ENCODE results near the gene C10orf90. TPM values are rescaled to one million over a fixed set of nuclear protein-coding genes. Genes with fewer than 3 reads are reported as not detected.

Gene C10orf90
- total and polyA plus RNA-seq, 4 donors, result not detected

- peaks cover 0 to 54% (median 6%) of the 10 kb centered on the region in 5 donors for H3K4me1 ChIP-seq (ENCODE audit: control insufficient read depth in 5 of 5, insufficient read depth in 5 of 5, low read length in 5 of 5)
- no peak overlapping the region for H3K4me3 ChIP-seq
- no peaks in the 10 kb centered on the region for H3K36me3 ChIP-seq (ENCODE audit: control insufficient read depth in 4 of 4, insufficient read depth in 4 of 4, low read length in 4 of 4)
- 31 to 37% methylated on average over 9 of the region's 9 CpGs for WGBS, 2 donors
- H3K9me3 ChIP-seq (ENCODE audit: control insufficient read depth in 4 of 4, insufficient read depth in 3 of 4, low read length in 3 of 4), result no peaks in the 10 kb centered on the region
- no peak overlapping the region for H3K9ac ChIP-seq (ENCODE audit: insufficient read depth in 1 of 2, low read length in 2 of 2)
- H3K27me3 ChIP-seq (ENCODE audit: control insufficient read depth in 3 of 3, insufficient read depth in 3 of 3, low read length in 2 of 3), result peaks cover 0 to 8% (median 0%) of the 10 kb centered on the region in 3 donors
- peak; percentile 80 to 96 (median 91) for DNase-seq
- no peak overlapping the region for H3K27ac ChIP-seq (ENCODE audit: low read depth in 1 of 2, low read length in 1 of 2)
- no peak for ATAC-seq (ENCODE audit: insufficient read depth, low FRiP score)
- no peak for TF ChIP-seq CTCF (IDR thresholded peaks at IDR 0.05; ENCODE audit: control extremely low read depth, extremely low read depth)
Observed at GRCh38 chr10:126391192-126391885, 279.2 kb downstream of the C10orf90 start.

GRCh38 chr10:126390324-126390723 lies 280.2 kb downstream of the C10orf90 start:
- TF ChIP-seq CTCF (IDR thresholded peaks at IDR 0.05; ENCODE audit: control extremely low read depth, extremely low read depth), result no peak
- H3K27me3 ChIP-seq (ENCODE audit: control insufficient read depth in 3 of 3, insufficient read depth in 3 of 3, low read length in 2 of 3), result peaks cover 0 to 8% (median 0%) of the 10 kb centered on the region in 3 donors
- H3K9me3 ChIP-seq (ENCODE audit: control insufficient read depth in 4 of 4, insufficient read depth in 3 of 4, low read length in 3 of 4), result peaks cover 0 to 2% (median 0%) of the 10 kb centered on the region in 4 donors
- ATAC-seq (ENCODE audit: insufficient read depth, low FRiP score) (no peak), DNase-seq (no peak)
- WGBS, 2 donors, result 87 to 91% methylated on average over 4 of the region's 4 CpGs
- H3K4me1 ChIP-seq (ENCODE audit: control insufficient read depth in 5 of 5, insufficient read depth in 5 of 5, low read length in 5 of 5), result peaks cover 0 to 60% (median 6%) of the 10 kb centered on the region in 5 donors
- no peak overlapping the region for H3K4me3 ChIP-seq
- H3K27ac ChIP-seq (ENCODE audit: low read depth in 1 of 2, low read length in 1 of 2), result no peak overlapping the region
- no peaks in the 10 kb centered on the region for H3K36me3 ChIP-seq (ENCODE audit: control insufficient read depth in 4 of 4, insufficient read depth in 4 of 4, low read length in 4 of 4)
- no peak overlapping the region for H3K9ac ChIP-seq (ENCODE audit: insufficient read depth in 1 of 2, low read length in 2 of 2)

GRCh38 chr10:126387931-126388911 lies 282.3 kb downstream of the C10orf90 start, which contains the start of gene ADAM12:
Gene ADAM12, minus strand, starts transcription at chr10:126388477. Its CDS starts 332 bp downstream, at chr10:126388145.
- Histone ChIP-seq H3K4me1 (ENCODE audit: control insufficient read depth in 5 of 5, insufficient read depth in 5 of 5, low read length in 5 of 5) (peaks cover 0 to 57% (median 5%) of the 10 kb centered on the region in 5 donors), H3K9ac (ENCODE audit: insufficient read depth in 1 of 2, low read length in 2 of 2) (peak within 1 kb of the TSS in 1 of 2 donors; percentile 26), H3K27me3 (ENCODE audit: control insufficient read depth in 3 of 3, insufficient read depth in 3 of 3, low read length in 2 of 3) (peaks cover 0 to 8% (median 0%) of the 10 kb centered on the region in 3 donors), H3K4me3 (no peak within 1 kb of the TSS), H3K27ac (ENCODE audit: low read depth in 1 of 2, low read length in 1 of 2) (no peak within 1 kb of the TSS), H3K36me3 (ENCODE audit: control insufficient read depth in 4 of 4, insufficient read depth in 4 of 4, low read length in 4 of 4) (no peaks in the 10 kb centered on the region), H3K9me3 (ENCODE audit: control insufficient read depth in 4 of 4, insufficient read depth in 3 of 4, low read length in 3 of 4) (peaks cover 0 to 3% (median 1%) of the 10 kb centered on the region in 4 donors)
- no peak for TF ChIP-seq CTCF (IDR thresholded peaks at IDR 0.05; ENCODE audit: control extremely low read depth, extremely low read depth)
- DNase-seq, result peak; percentile 65 to 83 (median 71)
- ATAC-seq (ENCODE audit: insufficient read depth, low FRiP score), result peak; percentile 23
- 2 to 4% methylated on average over 126 to 127 of the region's 127 CpGs for WGBS, 2 donors

Measured in lung (tissue), 12 donors.